ENCODE data around the gene LANCL1. TPM values are rescaled to one million over a fixed set of nuclear protein-coding genes. Genes with fewer than 3 reads are reported as not detected.

LANCL1 gene
- total RNA-seq, 1 donor from 2014 or later = 38.7 TPM

DNA sequence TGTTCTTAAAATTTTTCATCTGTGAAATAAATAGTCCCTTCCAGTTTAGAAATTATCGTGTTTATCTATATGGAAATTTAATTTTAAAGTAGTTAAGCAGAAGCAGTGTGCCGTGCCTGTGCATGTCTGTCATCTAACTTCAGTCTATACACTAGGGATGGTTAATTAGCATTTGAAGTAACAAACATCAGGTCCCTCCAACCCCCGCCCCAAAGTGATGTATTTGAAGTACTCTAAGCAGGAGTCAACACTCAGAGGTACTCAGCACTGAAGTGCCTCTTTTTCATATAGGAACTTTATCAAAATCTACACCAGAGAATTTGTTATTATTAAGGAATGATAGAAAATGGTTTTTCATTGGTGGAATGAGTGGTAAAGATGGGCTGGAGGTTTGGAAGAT is 33.0 kb downstream of the LANCL1 start:
- Mint-ChIP-seq H3K4me1 (ENCODE audit: unreplicated experiment) (peaks cover 4% of the 10 kb centered on the region), H3K27ac (ENCODE audit: unreplicated experiment) (no peak overlapping the region), H3K4me3 (ENCODE audit: unreplicated experiment) (no peak overlapping the region), H3K9me3 (ENCODE audit: unreplicated experiment) (no peaks in the 10 kb centered on the region), H3K27me3 (ENCODE audit: unreplicated experiment) (no peaks in the 10 kb centered on the region), H3K36me3 (ENCODE audit: low read depth, unreplicated experiment) (peaks cover 19% of the 10 kb centered on the region)
- TF ChIP-seq, protein P1, sequence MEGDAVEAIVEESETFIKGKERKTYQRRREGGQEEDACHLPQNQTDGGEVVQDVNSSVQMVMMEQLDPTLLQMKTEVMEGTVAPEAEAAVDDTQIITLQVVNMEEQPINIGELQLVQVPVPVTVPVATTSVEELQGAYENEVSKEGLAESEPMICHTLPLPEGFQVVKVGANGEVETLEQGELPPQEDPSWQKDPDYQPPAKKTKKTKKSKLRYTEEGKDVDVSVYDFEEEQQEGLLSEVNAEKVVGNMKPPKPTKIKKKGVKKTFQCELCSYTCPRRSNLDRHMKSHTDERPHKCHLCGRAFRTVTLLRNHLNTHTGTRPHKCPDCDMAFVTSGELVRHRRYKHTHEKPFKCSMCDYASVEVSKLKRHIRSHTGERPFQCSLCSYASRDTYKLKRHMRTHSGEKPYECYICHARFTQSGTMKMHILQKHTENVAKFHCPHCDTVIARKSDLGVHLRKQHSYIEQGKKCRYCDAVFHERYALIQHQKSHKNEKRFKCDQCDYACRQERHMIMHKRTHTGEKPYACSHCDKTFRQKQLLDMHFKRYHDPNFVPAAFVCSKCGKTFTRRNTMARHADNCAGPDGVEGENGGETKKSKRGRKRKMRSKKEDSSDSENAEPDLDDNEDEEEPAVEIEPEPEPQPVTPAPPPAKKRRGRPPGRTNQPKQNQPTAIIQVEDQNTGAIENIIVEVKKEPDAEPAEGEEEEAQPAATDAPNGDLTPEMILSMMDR (IDR thresholded peaks at IDR 0.05; ENCODE audit: unreplicated experiment) = no peak
- DNase-seq (ENCODE audit: low spot score) = no peak

DNA sequence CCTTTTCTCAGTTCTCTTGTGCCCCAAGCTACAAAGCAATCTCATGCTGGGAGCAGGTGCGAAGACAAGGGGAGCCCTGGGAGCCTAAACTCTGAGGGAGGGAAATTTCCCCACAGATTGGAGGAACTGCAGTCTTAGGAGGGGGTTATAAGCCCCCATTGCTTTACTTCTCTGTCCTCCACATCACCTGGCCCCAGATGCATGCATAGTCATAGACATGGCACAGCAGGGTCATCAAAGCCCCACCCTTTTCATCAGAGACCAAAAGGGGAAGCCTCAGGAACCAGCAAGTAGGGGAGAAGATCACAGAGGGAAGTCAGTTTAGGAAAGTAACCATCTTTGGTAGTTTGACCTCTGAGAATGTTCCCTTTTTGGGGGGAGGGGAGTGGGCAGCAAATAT is 33.7 kb downstream of the LANCL1 start:
- Mint-ChIP-seq H3K4me3 (ENCODE audit: unreplicated experiment) (no peak overlapping the region), H3K9me3 (ENCODE audit: unreplicated experiment) (no peaks in the 10 kb centered on the region), H3K27me3 (ENCODE audit: unreplicated experiment) (no peaks in the 10 kb centered on the region), H3K36me3 (ENCODE audit: low read depth, unreplicated experiment) (peaks cover 16% of the 10 kb centered on the region), H3K27ac (ENCODE audit: unreplicated experiment) (no peak overlapping the region), H3K4me1 (ENCODE audit: unreplicated experiment) (peaks cover 4% of the 10 kb centered on the region)
- DNase-seq (ENCODE audit: low spot score) = no peak
- TF ChIP-seq, protein P1 (IDR thresholded peaks at IDR 0.05; ENCODE audit: unreplicated experiment) = no peak

DNA sequence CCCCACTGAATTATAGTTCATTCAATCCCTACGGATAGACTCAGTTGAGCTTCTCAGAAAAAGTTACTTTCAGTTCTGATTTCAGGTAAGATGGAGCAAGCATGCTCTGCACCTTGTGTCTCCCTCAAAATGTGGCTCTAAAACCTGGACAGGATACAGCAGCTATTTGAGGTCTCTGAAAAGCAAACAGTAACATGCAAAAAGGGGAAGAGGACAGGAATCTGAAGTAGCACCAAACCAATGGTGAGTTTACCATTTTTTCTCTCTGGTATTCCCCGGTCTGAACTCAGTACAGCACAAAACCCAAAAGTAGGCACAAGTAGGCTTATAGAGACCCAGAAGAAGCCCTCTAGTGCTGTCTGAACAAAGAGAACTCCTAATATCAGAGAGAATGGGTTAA is 34.1 kb downstream of the LANCL1 start:
- Mint-ChIP-seq H3K27me3 (ENCODE audit: unreplicated experiment) (no peaks in the 10 kb centered on the region), H3K4me1 (ENCODE audit: unreplicated experiment) (peaks cover 4% of the 10 kb centered on the region), H3K27ac (ENCODE audit: unreplicated experiment) (no peak overlapping the region), H3K4me3 (ENCODE audit: unreplicated experiment) (no peak overlapping the region), H3K9me3 (ENCODE audit: unreplicated experiment) (no peaks in the 10 kb centered on the region), H3K36me3 (ENCODE audit: low read depth, unreplicated experiment) (peaks cover 12% of the 10 kb centered on the region)
- TF ChIP-seq, protein P1 (IDR thresholded peaks at IDR 0.05; ENCODE audit: unreplicated experiment) = no peak
- DNase-seq (ENCODE audit: low spot score) = no peak

DNA sequence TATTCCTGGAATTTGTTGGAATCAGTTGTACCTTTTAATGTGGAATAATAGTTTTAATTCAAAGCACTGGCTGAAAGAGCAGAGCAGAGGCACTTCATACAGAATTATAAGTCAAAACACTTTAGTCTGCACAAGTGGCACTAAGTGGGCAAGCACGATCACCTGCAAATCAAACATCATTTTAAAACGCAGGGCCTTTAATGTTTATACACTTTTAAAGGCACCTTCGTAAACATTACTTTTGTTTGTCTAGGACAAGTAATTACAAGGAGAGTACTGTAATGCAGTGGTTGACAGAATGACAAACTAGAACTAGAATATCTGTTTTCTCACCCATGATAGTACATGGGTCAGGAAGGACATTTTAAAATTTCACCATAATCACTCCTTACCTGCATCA is 36.4 kb downstream of the LANCL1 start:
- Mint-ChIP-seq H3K9me3 (ENCODE audit: unreplicated experiment) (no peaks in the 10 kb centered on the region), H3K27ac (ENCODE audit: unreplicated experiment) (no peak overlapping the region), H3K4me1 (ENCODE audit: unreplicated experiment) (peaks cover 4% of the 10 kb centered on the region), H3K4me3 (ENCODE audit: unreplicated experiment) (no peak overlapping the region), H3K27me3 (ENCODE audit: unreplicated experiment) (no peaks in the 10 kb centered on the region), H3K36me3 (ENCODE audit: low read depth, unreplicated experiment) (peaks cover 7% of the 10 kb centered on the region)
- no peak for DNase-seq (ENCODE audit: low spot score)
- TF ChIP-seq, protein P1 (IDR thresholded peaks at IDR 0.05; ENCODE audit: unreplicated experiment) = no peak

DNA sequence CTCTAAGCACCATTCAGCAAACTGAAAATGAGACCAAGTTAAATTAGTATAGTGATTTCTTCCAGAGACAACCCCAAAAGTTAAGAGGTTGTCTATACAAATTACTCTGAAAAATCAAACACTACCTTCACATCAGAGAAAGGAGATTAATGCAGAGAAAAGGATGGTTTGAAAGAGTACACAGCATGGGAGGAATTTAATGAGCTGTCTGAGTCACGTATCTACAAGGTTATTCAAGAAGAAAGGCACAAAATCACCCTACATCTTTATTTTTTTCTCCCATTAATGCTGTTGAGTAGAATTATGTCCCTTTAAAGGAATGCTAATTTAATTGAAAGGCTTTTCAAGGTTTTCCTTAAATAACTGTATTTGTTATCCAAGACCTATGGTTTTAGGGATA is 41.1 kb downstream of the LANCL1 start:
- peaks cover 18% of the 10 kb centered on the region for H3K36me3 Mint-ChIP-seq (ENCODE audit: low read depth, unreplicated experiment)
- DNase-seq (ENCODE audit: low spot score) = no peak
- H3K4me1 Mint-ChIP-seq (ENCODE audit: unreplicated experiment) = no peaks in the 10 kb centered on the region
- H3K4me3 Mint-ChIP-seq (ENCODE audit: unreplicated experiment) = no peak overlapping the region
- no peaks in the 10 kb centered on the region for H3K9me3 Mint-ChIP-seq (ENCODE audit: unreplicated experiment)
- H3K27me3 Mint-ChIP-seq (ENCODE audit: unreplicated experiment) = no peaks in the 10 kb centered on the region
- TF ChIP-seq, protein P1 (IDR thresholded peaks at IDR 0.05; ENCODE audit: unreplicated experiment) = no peak
- no peak overlapping the region for H3K27ac Mint-ChIP-seq (ENCODE audit: unreplicated experiment)
